ENCODE measurements around the gene SLAIN1.

Gene SLAIN1

GRCh38 chr13:77693449-77693940 is 4.0 kb upstream of the SLAIN1 start:
- no peak overlapping the region for H3K4me3 ChIP-seq (ENCODE audit: low read depth, low read length)
- ChIA-PET CTCF (no interaction called here), POLR2A (no interaction called here)

GRCh38 chr13:77696006-77696878 is 1.2 kb upstream of the SLAIN1 start:
- H3K9me3 ChIP-seq (ENCODE audit: control insufficient read depth, insufficient read depth, low read depth, low read length): no peaks in the 10 kb centered on the region
- H3K36me3 ChIP-seq (ENCODE audit: control insufficient read depth in 2 of 2, insufficient read depth in 1 of 2, low read length in 2 of 2): no peaks in the 10 kb centered on the region
- ChIA-PET CTCF (no interaction called here), POLR2A (interaction anchor here (1.0 kb wide), 1 partner anchor 369 kb away, joined by 3 read pairs; the partner anchor contains the start of gene MYCBP2)
- no peaks in the 10 kb centered on the region for H3K4me1 ChIP-seq (ENCODE audit: control insufficient read depth, insufficient read depth, low read length)
- H3K27ac ChIP-seq (ENCODE audit: extremely low read depth, low read depth, low read length): no peak overlapping the region
- no peak for TF ChIP-seq ZNF248 (tag by site-specific recombination; IDR thresholded peaks at IDR 0.05)
- no peak for TF ChIP-seq ZNF664 (tag by site-specific recombination; IDR thresholded peaks at IDR 0.05)
- peak; percentile 85 for TF ChIP-seq ZNF10 (tag by site-specific recombination; IDR thresholded peaks at IDR 0.05)
- peak; percentile 90 for TF ChIP-seq SCRT2 (tag by site-specific recombination; IDR thresholded peaks at IDR 0.05)
- peak; percentile 66; the same call in 1 of the 2 replicates for TF ChIP-seq ZNF362 (tag by site-specific recombination; IDR thresholded peaks at IDR 0.05)
- peak; percentile 77 for TF ChIP-seq SCRT1 (tag by site-specific recombination; IDR thresholded peaks at IDR 0.05; ENCODE audit: borderline replicate concordance)
- TF ChIP-seq ZNF211 (tag by site-specific recombination; IDR thresholded peaks at IDR 0.05; ENCODE audit: low read depth): no peak
- TF ChIP-seq SP3 (tag by site-specific recombination; IDR thresholded peaks at IDR 0.05): peak; percentile 32; the same call in 1 of the 2 replicates
- peak; percentile 57 for TF ChIP-seq ZBTB17 (tag by site-specific recombination; IDR thresholded peaks at IDR 0.05)
- no peak overlapping the region for H3K4me3 ChIP-seq (ENCODE audit: low read depth, low read length)

More at GRCh38 chr13:77693449-77693940, 4.0 kb upstream of the SLAIN1 start:
- no peak overlapping the region for H3K27ac ChIP-seq (ENCODE audit: extremely low read depth, low read depth, low read length)
- no peaks in the 10 kb centered on the region for H3K4me1 ChIP-seq (ENCODE audit: control insufficient read depth, insufficient read depth, low read length)
- TF ChIP-seq SCRT2 (tag by site-specific recombination; IDR thresholded peaks at IDR 0.05) (no peak), PRDM2 (tag by site-specific recombination; IDR thresholded peaks at IDR 0.05; ENCODE audit: borderline replicate concordance) (no peak), ZXDB (tag by site-specific recombination; IDR thresholded peaks at IDR 0.05) (no peak), ZNF362 (tag by site-specific recombination; IDR thresholded peaks at IDR 0.05) (no peak), ZNF366 (tag by site-specific recombination; conservative IDR thresholded peaks at IDR 0.05) (peak; percentile 72), ZNF792 (tag by site-specific recombination; IDR thresholded peaks at IDR 0.05) (no peak), BCL11B (tag by site-specific recombination; IDR thresholded peaks at IDR 0.05; ENCODE audit: low read depth) (no peak)
- H3K9me3 ChIP-seq (ENCODE audit: control insufficient read depth, insufficient read depth, low read depth, low read length): no peaks in the 10 kb centered on the region
- H3K36me3 ChIP-seq (ENCODE audit: control insufficient read depth in 2 of 2, insufficient read depth in 1 of 2, low read length in 2 of 2): no peaks in the 10 kb centered on the region

Measured in HEK293 (cell line).